Gastroesophageal sphincter (tissue), 3 donors: Measurements from ENCODE around the gene FBXW10B.

ENCODE experiments used
- CTCF ChIP-seq, 4 experiments: fragments of 200-600 bp in 2 of 4; fragments of 450-650 bp in 2 of 4; sonication (generic) in 1 of 4; IDR thresholded peaks; one replicate each; pipeline ENCODE4 v1.5.1; 2017 to 2019; ENCODE audit warnings: antibody characterized with exemption in 4 of 4, mild to moderate bottlenecking in 2 of 4, moderate library complexity in 2 of 4
- POLR2A ChIP-seq, 2 donors: fragments of 450-650 bp; IDR thresholded peaks; one replicate each; pipeline ENCODE4 v1.6.1; 2017; ENCODE audit warnings: antibody characterized with exemption in 2 of 2, mild to moderate bottlenecking in 2 of 2, moderate library complexity in 1 of 2

GRCh38 chr17:15659663-15660062 is 40.2 kb upstream of the FBXW10B start:
- no peak for TF ChIP-seq CTCF (IDR thresholded peaks at IDR 0.05)
- TF ChIP-seq POLR2A (IDR thresholded peaks at IDR 0.05) = no peak
